Measurements from ENCODE around the gene LRPPRC.

Gene LRPPRC

GRCh38 chr2:43946685-43947084, 49.1 kb downstream of the LRPPRC start:
- H3K4me3 ChIP-seq (ENCODE audit: low read depth, low read length): no peak overlapping the region
- TF ChIP-seq, protein P1, sequence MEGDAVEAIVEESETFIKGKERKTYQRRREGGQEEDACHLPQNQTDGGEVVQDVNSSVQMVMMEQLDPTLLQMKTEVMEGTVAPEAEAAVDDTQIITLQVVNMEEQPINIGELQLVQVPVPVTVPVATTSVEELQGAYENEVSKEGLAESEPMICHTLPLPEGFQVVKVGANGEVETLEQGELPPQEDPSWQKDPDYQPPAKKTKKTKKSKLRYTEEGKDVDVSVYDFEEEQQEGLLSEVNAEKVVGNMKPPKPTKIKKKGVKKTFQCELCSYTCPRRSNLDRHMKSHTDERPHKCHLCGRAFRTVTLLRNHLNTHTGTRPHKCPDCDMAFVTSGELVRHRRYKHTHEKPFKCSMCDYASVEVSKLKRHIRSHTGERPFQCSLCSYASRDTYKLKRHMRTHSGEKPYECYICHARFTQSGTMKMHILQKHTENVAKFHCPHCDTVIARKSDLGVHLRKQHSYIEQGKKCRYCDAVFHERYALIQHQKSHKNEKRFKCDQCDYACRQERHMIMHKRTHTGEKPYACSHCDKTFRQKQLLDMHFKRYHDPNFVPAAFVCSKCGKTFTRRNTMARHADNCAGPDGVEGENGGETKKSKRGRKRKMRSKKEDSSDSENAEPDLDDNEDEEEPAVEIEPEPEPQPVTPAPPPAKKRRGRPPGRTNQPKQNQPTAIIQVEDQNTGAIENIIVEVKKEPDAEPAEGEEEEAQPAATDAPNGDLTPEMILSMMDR (IDR thresholded peaks at IDR 0.05; ENCODE audit: borderline replicate concordance, insufficient read depth, low read depth, low read length): no peak

- TF ChIP-seq, protein P1 (IDR thresholded peaks at IDR 0.05; ENCODE audit: borderline replicate concordance, insufficient read depth, low read depth, low read length): no peak
- no peak overlapping the region for H3K4me3 ChIP-seq (ENCODE audit: low read depth, low read length)
Measured at GRCh38 chr2:43945439-43945838, 50.4 kb downstream of the LRPPRC start.

- H3K4me3 ChIP-seq (ENCODE audit: low read depth, low read length): no peak overlapping the region
- TF ChIP-seq, protein P1 (IDR thresholded peaks at IDR 0.05; ENCODE audit: borderline replicate concordance, insufficient read depth, low read depth, low read length): no peak
Measured at GRCh38 chr2:43944915-43945314, 50.9 kb downstream of the LRPPRC start.

DNA sequence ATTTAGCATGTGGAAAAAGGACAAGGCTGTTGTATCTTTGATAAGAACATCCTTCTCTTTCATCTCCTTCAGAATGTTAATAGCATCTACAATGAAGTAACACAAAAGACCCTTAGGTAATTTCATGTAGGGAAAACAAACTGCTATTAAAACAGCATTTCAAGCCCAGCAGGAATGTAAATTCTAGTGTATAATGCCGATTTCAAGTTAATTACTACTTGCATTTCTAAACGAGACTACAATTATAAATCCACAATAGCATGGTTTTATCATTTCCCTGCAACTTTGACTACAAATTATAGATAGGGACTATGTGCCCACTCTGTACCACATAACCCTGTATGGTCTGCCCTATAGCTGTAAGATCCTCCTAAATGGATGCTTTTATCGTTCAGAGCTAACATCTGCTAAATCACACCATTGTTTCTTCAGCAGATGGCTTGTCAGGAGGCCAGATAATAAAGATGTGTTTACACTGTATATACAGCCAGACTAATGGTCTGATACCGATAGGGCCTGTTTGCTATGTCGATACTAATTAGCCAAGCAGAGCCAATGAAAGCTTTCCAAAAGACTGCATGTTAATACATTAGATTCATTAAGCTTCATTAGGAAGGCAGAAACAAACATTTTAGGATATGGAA, 51.9 kb downstream of the LRPPRC start:
- H3K4me3 ChIP-seq (ENCODE audit: low read depth, low read length): no peak overlapping the region
- TF ChIP-seq, protein P1 (IDR thresholded peaks at IDR 0.05; ENCODE audit: borderline replicate concordance, insufficient read depth, low read depth, low read length): no peak

DNA sequence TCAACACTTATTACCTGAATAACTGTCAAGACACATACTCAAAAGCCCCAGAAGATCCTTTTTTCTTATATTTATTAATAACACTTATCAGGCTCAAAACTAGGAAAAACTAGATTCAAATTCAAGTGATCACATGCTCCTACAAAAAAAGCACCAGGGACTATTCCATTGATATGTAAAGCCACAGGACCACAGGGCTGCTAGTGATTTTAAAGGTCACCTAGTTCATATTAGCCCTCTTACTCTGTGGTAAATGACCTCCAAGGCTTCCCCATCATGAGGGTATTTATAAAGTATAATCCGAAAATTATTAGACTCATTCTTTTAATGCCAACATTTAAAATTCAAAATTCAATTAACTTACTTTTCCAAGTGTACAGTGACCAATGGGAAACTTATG, 52.5 kb downstream of the LRPPRC start:
- H3K4me3 ChIP-seq (ENCODE audit: low read depth, low read length): no peak overlapping the region
- TF ChIP-seq, protein P1 (IDR thresholded peaks at IDR 0.05; ENCODE audit: borderline replicate concordance, insufficient read depth, low read depth, low read length): no peak

- TF ChIP-seq, protein P1 (IDR thresholded peaks at IDR 0.05; ENCODE audit: borderline replicate concordance, insufficient read depth, low read depth, low read length): no peak
- no peak overlapping the region for H3K4me3 ChIP-seq (ENCODE audit: low read depth, low read length)
Measured at GRCh38 chr2:43942881-43943280, 52.9 kb downstream of the LRPPRC start.

- TF ChIP-seq, protein P1 (IDR thresholded peaks at IDR 0.05; ENCODE audit: borderline replicate concordance, insufficient read depth, low read depth, low read length): no peak
- no peak overlapping the region for H3K4me3 ChIP-seq (ENCODE audit: low read depth, low read length)
Measured at GRCh38 chr2:43941966-43942365, 53.8 kb downstream of the LRPPRC start.
